Astrocyte (in vitro differentiated cells and primary cell): Measurements from ENCODE around the gene TUB.

Experiments
- EZH2 ChIP-seq: IDR thresholded peaks from 2 replicates; pipeline ENCODE4 v1.6.1; 2012; ENCODE audit warnings: mild to moderate bottlenecking, low read length, inconsistent platforms; ENCODE audit not compliant: insufficient read depth
- TF ChIP-seq, protein P1 (sequence below): IDR thresholded peaks from 2 replicates; pipeline ENCODE4 v1.5.1; 2011; ENCODE audit warnings: low read depth, mild to moderate bottlenecking, inconsistent platforms, low read length, moderate library complexity; ENCODE audit not compliant: insufficient read depth

DNA sequence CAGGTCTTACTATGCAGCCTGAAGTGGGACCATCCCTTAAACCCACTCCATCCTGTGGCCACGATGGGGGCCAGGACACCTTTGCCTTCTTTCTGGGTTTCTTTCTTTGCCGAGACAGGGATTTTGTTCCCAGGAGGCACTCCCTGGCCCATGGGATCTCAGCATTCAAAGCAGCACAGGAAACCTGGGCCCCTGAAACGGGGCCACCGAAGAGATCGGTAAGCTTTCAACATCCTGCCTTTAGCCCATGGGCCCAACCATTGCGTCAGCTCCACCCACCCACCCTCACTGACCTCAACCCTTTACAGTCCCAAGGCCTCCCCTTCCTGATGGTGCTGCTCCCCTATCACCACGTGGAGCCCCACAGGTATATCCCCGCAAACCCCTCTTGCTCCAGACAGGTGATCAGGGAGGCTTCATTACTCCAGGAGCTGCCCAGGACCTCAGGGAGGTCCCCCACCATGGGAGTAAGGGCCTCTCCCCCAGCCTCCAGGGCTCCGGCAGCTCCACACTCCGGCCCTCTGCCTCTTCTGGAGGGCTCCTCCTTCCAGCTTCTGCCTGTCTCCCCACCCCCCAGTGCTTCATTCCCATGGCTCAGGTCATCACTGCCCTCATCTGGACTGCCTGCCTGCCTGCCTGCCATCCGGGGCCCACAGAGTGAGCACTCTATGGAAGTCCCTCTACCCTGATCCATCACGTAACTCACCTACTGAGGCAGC, 42.0 kb upstream of the TUB start:
- TF ChIP-seq, protein P1, sequence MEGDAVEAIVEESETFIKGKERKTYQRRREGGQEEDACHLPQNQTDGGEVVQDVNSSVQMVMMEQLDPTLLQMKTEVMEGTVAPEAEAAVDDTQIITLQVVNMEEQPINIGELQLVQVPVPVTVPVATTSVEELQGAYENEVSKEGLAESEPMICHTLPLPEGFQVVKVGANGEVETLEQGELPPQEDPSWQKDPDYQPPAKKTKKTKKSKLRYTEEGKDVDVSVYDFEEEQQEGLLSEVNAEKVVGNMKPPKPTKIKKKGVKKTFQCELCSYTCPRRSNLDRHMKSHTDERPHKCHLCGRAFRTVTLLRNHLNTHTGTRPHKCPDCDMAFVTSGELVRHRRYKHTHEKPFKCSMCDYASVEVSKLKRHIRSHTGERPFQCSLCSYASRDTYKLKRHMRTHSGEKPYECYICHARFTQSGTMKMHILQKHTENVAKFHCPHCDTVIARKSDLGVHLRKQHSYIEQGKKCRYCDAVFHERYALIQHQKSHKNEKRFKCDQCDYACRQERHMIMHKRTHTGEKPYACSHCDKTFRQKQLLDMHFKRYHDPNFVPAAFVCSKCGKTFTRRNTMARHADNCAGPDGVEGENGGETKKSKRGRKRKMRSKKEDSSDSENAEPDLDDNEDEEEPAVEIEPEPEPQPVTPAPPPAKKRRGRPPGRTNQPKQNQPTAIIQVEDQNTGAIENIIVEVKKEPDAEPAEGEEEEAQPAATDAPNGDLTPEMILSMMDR: no peak
- TF ChIP-seq EZH2: no peak
